Neuronal stem cell (in vitro differentiated cells): Measurements from ENCODE around the gene NUP98.

Experiments used
- DNase-seq: peaks from one replicate; pipeline ENCODE4 v3.0.0-alpha.2; 2013; ENCODE audit warnings: low spot score
- H2AFZ ChIP-seq: one replicate; pipeline ENCODE4 v1.6.1; 2013; ENCODE audit warnings: mild to moderate bottlenecking, low read length, inconsistent platforms
- H2AK5ac ChIP-seq: 2 replicates; pipeline ENCODE4 v1.6.1; 2013; ENCODE audit warnings: low read depth, mild to moderate bottlenecking, inconsistent platforms, low read length, moderate library complexity, mixed read lengths
- H2BK120ac ChIP-seq: 2 replicates; pipeline ENCODE4 v1.6.1; 2013; ENCODE audit warnings: low read depth, mild to moderate bottlenecking, inconsistent platforms, low read length, moderate library complexity, mixed read lengths
- H2BK12ac ChIP-seq: one replicate; pipeline ENCODE4 v1.6.1; 2013; ENCODE audit warnings: low read length, inconsistent platforms
- H2BK15ac ChIP-seq: 2 replicates; pipeline ENCODE4 v1.6.1; 2013; ENCODE audit warnings: mild to moderate bottlenecking, low read length, inconsistent platforms, mixed read lengths
- H2BK5ac ChIP-seq: one replicate; pipeline ENCODE4 v1.6.1; 2013; ENCODE audit warnings: inconsistent platforms, mild to moderate bottlenecking, low read length, moderate library complexity
- H3K14ac ChIP-seq: one replicate; pipeline ENCODE4 v1.6.1; 2013; ENCODE audit warnings: low read length, inconsistent platforms
- H3K18ac ChIP-seq: 2 replicates; pipeline ENCODE4 v1.6.1; 2013; ENCODE audit warnings: low read length, inconsistent platforms
- H3K23ac ChIP-seq: 2 replicates; pipeline ENCODE4 v1.6.1; 2013; ENCODE audit warnings: low read depth, mild to moderate bottlenecking, mixed read lengths, low read length, inconsistent platforms; ENCODE audit not compliant: poor library complexity
- H3K27ac ChIP-seq: replicated peaks from 3 replicates; pipeline ENCODE4 v1.5.1; 2013; ENCODE audit warnings: low read length, inconsistent platforms
- H3K27me3 ChIP-seq, 3 experiments: 2 replicates each; pipeline ENCODE4 v1.6.1; 2013; ENCODE audit warnings: low read length in 3 of 3, mild to moderate bottlenecking in 2 of 3, inconsistent platforms in 1 of 3, low read depth in 1 of 3, mixed read lengths in 1 of 3, moderate library complexity in 1 of 3; ENCODE audit not compliant: control insufficient read depth in 3 of 3, insufficient read depth in 3 of 3
- H3K36me3 ChIP-seq, 2 donors: replicated peaks in 1 of 2; 2 replicates each; pipeline ENCODE4 v1.6.1; 2013; ENCODE audit warnings: low read length in 2 of 2; ENCODE audit not compliant: control insufficient read depth in 2 of 2, insufficient read depth in 2 of 2
- H3K4ac ChIP-seq: 2 replicates; pipeline ENCODE4 v1.6.1; 2013; ENCODE audit warnings: inconsistent platforms, mild to moderate bottlenecking, low read length, moderate library complexity
- H3K4me1 ChIP-seq, 2 donors: 1 replicate in 1 of 2; 2 replicates in 1 of 2; pipeline ENCODE4 v1.6.1; 2013; ENCODE audit warnings: low read length in 2 of 2, low read depth in 1 of 2; ENCODE audit not compliant: control insufficient read depth in 2 of 2, insufficient read depth in 1 of 2
- H3K4me2 ChIP-seq: one replicate; pipeline ENCODE4 v1.6.1; 2013; ENCODE audit warnings: mild to moderate bottlenecking, low read length, inconsistent platforms; ENCODE audit not compliant: insufficient read depth, poor library complexity, severe bottlenecking
- H3K4me3 ChIP-seq, 2 donors: 2 replicates each; pipeline ENCODE4 v1.5.1; 2013; ENCODE audit warnings: low read length in 2 of 2, mild to moderate bottlenecking in 2 of 2, inconsistent platforms in 1 of 2, moderate library complexity in 1 of 2
- H3K79me1 ChIP-seq: one replicate; pipeline ENCODE4 v1.6.1; 2013; ENCODE audit warnings: low read depth, mild to moderate bottlenecking, inconsistent platforms, low read length, moderate library complexity
- H3K9ac ChIP-seq: one replicate; pipeline ENCODE4 v1.6.1; 2013; ENCODE audit warnings: mild to moderate bottlenecking, low read depth, low read length, inconsistent platforms; ENCODE audit not compliant: poor library complexity
- H3K9me3 ChIP-seq, 2 donors: replicated peaks in 1 of 2; 2 replicates each; pipeline versions ENCODE3 to v1.6.1; 2013; ENCODE audit warnings: low read length in 2 of 2, mild to moderate bottlenecking in 2 of 2, inconsistent platforms in 1 of 2, low read depth in 1 of 2, mixed read lengths in 1 of 2, moderate library complexity in 1 of 2; ENCODE audit not compliant: control insufficient read depth in 2 of 2, insufficient read depth in 1 of 2
- H4K8ac ChIP-seq: one replicate; pipeline ENCODE4 v1.6.1; 2013; ENCODE audit warnings: low read depth, mild to moderate bottlenecking, inconsistent platforms, low read length, moderate library complexity
- H4K91ac ChIP-seq: one replicate; pipeline ENCODE4 v1.6.1; 2013; ENCODE audit warnings: low read length, low read depth, mild to moderate bottlenecking, inconsistent platforms; ENCODE audit not compliant: poor library complexity
- WGBS, 2 donors: extraction: QIAGEN DNeasy Blood & Tissue Kit; methylation state at CpG; one replicate each; pipeline ENCODE4 v1.1.7; 2013; ENCODE audit warnings: missing lambda C conversion rate in 2 of 2, mixed read lengths in 1 of 2; ENCODE audit not compliant: insufficient read length in 2 of 2, insufficient replicate concordance in 1 of 2; ENCODE audit errors: extremely low coverage in 2 of 2; 5-methylcytosine and 5-hydroxymethylcytosine counted together

The NUP98 gene

DNA sequence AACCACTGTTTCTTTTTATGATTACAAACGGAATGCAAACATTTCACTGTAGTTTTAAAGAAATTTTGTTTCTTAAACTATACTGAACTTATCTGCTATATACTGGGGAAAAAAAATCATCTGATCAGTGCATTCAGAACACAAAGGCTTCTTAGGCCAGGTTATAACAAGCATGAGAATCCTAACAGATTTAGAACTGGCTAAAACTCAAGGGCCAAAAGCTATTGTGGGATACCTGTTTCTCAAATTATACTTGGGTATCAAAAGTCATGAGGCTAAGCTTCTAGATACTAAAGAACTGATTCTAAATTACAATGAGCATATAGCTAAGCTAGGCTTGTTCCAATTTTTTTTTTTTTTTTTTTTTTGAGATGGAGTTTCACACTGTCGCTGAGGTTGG, 96.4 kb downstream of the NUP98 start:
- no peaks in the 10 kb centered on the region for H3K79me1 ChIP-seq
- no peak overlapping the region for H3K9ac ChIP-seq
- H2BK5ac ChIP-seq = no peak overlapping the region
- H3K4me1 ChIP-seq = no peaks in the 10 kb centered on the region
- H2BK12ac ChIP-seq = no peak overlapping the region
- no peak overlapping the region for H2AK5ac ChIP-seq
- no peak overlapping the region for H3K14ac ChIP-seq
- H3K27ac ChIP-seq = no peak overlapping the region
- no peak overlapping the region for H3K4me2 ChIP-seq
- H4K91ac ChIP-seq = no peak overlapping the region
- no peak overlapping the region for H3K4me3 ChIP-seq
- no peak overlapping the region for H2BK120ac ChIP-seq
- DNase-seq = no peak
- no peak overlapping the region for H3K18ac ChIP-seq
- H4K8ac ChIP-seq = no peak overlapping the region
- no peaks in the 10 kb centered on the region for H3K27me3 ChIP-seq
- H3K4ac ChIP-seq = no peak overlapping the region
- no peaks in the 10 kb centered on the region for H3K9me3 ChIP-seq
- no peak overlapping the region for H3K23ac ChIP-seq
- WGBS, 2 donors = no CpG with 5 or more reads among the region's 2 CpGs
- H3K36me3 ChIP-seq = peaks cover 31 to 97% of the 10 kb centered on the region in 2 donors
- no peak overlapping the region for H2BK15ac ChIP-seq
- no peak overlapping the region for H2AFZ ChIP-seq

DNA sequence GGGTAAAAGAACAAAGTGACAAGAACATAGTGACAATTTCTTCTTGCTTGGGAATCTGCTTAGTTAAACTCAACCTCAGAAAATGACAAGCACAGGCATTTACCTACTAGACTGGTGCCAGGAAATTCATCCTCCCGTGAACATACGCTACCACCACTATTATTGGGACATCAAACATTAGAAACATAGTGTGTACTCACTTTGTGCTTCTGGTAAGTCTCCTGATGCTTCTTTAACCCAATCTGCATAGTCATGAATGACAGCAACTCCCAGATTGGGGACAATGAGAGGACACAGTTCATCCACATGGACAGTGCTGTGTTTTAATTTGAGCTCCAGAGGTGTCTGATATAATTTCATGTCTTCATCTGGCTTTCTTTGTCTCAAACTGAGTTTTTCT, 96.9 kb downstream of the NUP98 start:
- H3K23ac ChIP-seq = no peak overlapping the region
- H3K79me1 ChIP-seq = no peaks in the 10 kb centered on the region
- peaks cover 31 to 97% of the 10 kb centered on the region in 2 donors for H3K36me3 ChIP-seq
- H3K4me3 ChIP-seq = no peak overlapping the region
- H2BK120ac ChIP-seq = no peak overlapping the region
- H3K9ac ChIP-seq = no peak overlapping the region
- no peak overlapping the region for H4K91ac ChIP-seq
- H4K8ac ChIP-seq = no peak overlapping the region
- no peaks in the 10 kb centered on the region for H3K27me3 ChIP-seq
- no peak for DNase-seq
- no peak overlapping the region for H2AK5ac ChIP-seq
- H3K18ac ChIP-seq = no peak overlapping the region
- no peak overlapping the region for H2BK15ac ChIP-seq
- no peak overlapping the region for H3K27ac ChIP-seq
- no peaks in the 10 kb centered on the region for H3K4me1 ChIP-seq
- no peak overlapping the region for H3K4ac ChIP-seq
- no peak overlapping the region for H2BK5ac ChIP-seq
- no peak overlapping the region for H3K4me2 ChIP-seq
- H2BK12ac ChIP-seq = no peak overlapping the region
- no peak overlapping the region for H3K14ac ChIP-seq
- WGBS, 2 donors = no CpG with 5 or more reads among the region's 2 CpGs
- no peaks in the 10 kb centered on the region for H3K9me3 ChIP-seq
- H2AFZ ChIP-seq = no peak overlapping the region

DNA sequence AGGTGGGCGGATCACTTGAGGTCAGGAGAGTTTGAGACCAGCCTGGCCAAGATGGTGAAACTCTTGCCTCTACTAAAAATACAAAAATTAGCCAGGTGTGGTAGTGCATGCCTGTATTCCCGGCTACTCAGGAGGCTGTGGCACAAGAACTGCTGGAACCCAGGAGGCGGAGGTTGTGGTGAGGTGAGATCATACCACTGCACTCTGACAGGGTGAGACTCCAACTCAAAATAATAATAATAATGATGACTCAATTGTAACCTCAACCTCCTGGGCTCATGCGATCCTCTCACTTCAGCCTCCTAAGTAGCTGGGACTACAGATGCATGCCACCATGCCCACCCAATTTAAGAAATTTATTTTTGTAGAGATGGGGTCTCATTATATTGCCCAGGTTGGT, 110.6 kb downstream of the NUP98 start:
- H3K4ac ChIP-seq = no peak overlapping the region
- H3K9me3 ChIP-seq = no peaks in the 10 kb centered on the region
- H3K18ac ChIP-seq = no peak overlapping the region
- H3K27ac ChIP-seq = no peak overlapping the region
- H4K91ac ChIP-seq = no peak overlapping the region
- no peaks in the 10 kb centered on the region for H3K4me1 ChIP-seq
- H2BK15ac ChIP-seq = no peak overlapping the region
- H4K8ac ChIP-seq = no peak overlapping the region
- peaks cover 28 to 89% of the 10 kb centered on the region in 2 donors for H3K36me3 ChIP-seq
- H2BK12ac ChIP-seq = no peak overlapping the region
- no peak overlapping the region for H2AK5ac ChIP-seq
- H3K4me3 ChIP-seq = no peak overlapping the region
- no peak overlapping the region for H2AFZ ChIP-seq
- no peak overlapping the region for H3K14ac ChIP-seq
- no peak overlapping the region for H2BK120ac ChIP-seq
- H2BK5ac ChIP-seq = no peak overlapping the region
- H3K23ac ChIP-seq = no peak overlapping the region
- no peaks in the 10 kb centered on the region for H3K79me1 ChIP-seq
- no peaks in the 10 kb centered on the region for H3K27me3 ChIP-seq
- H3K4me2 ChIP-seq = no peak overlapping the region
- no peak overlapping the region for H3K9ac ChIP-seq
- WGBS, 2 donors = no CpG with 5 or more reads among the region's 4 CpGs
- no peak for DNase-seq

DNA sequence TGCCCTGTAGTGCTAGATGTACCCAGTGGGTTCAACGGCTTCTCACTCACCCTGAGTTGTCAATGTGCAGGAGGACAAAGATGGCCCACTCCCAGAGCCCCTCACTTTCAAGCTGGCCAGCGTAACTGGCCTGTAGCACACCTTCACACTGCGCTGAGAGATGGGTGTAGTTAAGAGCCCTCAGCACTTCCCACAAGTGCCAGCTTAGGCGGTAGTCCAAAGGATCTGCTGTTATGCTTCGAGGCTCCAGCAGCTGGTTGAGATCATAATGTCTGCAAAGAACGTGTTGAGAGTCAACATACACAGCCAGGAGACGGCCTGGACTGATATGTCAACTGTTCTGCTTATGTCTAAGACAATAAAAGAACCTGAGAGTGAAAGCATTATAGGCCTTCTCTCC, 111.4 kb downstream of the NUP98 start:
- Histone ChIP-seq H2BK15ac (no peak overlapping the region), H3K14ac (no peak overlapping the region), H3K27me3 (no peaks in the 10 kb centered on the region), H3K79me1 (no peaks in the 10 kb centered on the region), H4K91ac (no peak overlapping the region), H3K4me1 (no peaks in the 10 kb centered on the region), H2AK5ac (no peak overlapping the region), H3K4ac (no peak overlapping the region), H3K23ac (no peak overlapping the region), H2AFZ (no peak overlapping the region), H3K36me3 (peaks cover 27 to 89% of the 10 kb centered on the region in 2 donors), H2BK12ac (no peak overlapping the region), H3K4me2 (no peak overlapping the region), H4K8ac (no peak overlapping the region), H3K9ac (no peak overlapping the region), H2BK5ac (no peak overlapping the region), H3K9me3 (no peaks in the 10 kb centered on the region), H3K18ac (no peak overlapping the region), H3K27ac (no peak overlapping the region), H3K4me3 (no peak overlapping the region), H2BK120ac (no peak overlapping the region)
- WGBS, 2 donors = no CpG with 5 or more reads among the region's 7 CpGs
- DNase-seq = no peak
